ENCODE measurements around the gene PDYN. TPM values are rescaled to one million over a fixed set of nuclear protein-coding genes. Genes with fewer than 3 reads are reported as not detected.

PDYN gene
- total RNA-seq = not detected in 2 replicates

GRCh38 chr20:1993986-1994385 is at the start of gene PDYN:
TSS of gene PDYN (minus strand) at chr20:1994058. CDS start at chr20:1983084, 10,974 bp downstream.

Other genes starting within 250 kb of the PDYN start
- 26.3 and 31.5 TPM in 2 replicates for gene SIRPA, start 98.7 kb downstream of the PDYN start, total RNA-seq
- 18.1 and 23.0 TPM in 2 replicates for gene STK35, start 107.8 kb upstream of the PDYN start, total RNA-seq

Measured in epithelial cell of alveolus of lung (primary cell).